CD8-positive, alpha-beta memory T cell (primary cell): ENCODE data around the gene DYNLL1. TPM values are rescaled to one million over a fixed set of nuclear protein-coding genes. Genes with fewer than 3 reads are reported as not detected.

Source experiments
- CTCF ChIA-PET: fragments of 350-600 bp; sonication (Branson Sonifier 250); formaldehyde crosslinking; loops from one replicate; lab custom pipeline; 2021; ENCODE audit warnings: antibody characterized with exemption; lab: Charles Lee
- POLR2A ChIA-PET: fragments of 350-600 bp; sonication (Branson Sonifier 250); formaldehyde crosslinking; loops from one replicate; lab custom pipeline; 2021; ENCODE audit warnings: antibody characterized with exemption; lab: Charles Lee
- DNase-seq, 5 donors: peaks; one replicate each; pipeline versions ENCODE4 v3.0.0 to v3.0.0-alpha.2; 2020 to 2022; ENCODE audit warnings: mixed read lengths in 1 of 5
- H3K27ac ChIP-seq: one replicate; pipeline ENCODE4 v1.7.0; 2013; ENCODE audit warnings: low read depth, mild to moderate bottlenecking, low read length, moderate library complexity
- H3K27me3 ChIP-seq: 2 replicates; pipeline ENCODE4 v1.7.0; 2013; ENCODE audit warnings: low read length, mild to moderate bottlenecking; ENCODE audit not compliant: insufficient read depth, poor library complexity, severe bottlenecking
- H3K36me3 ChIP-seq: 2 replicates; pipeline ENCODE4 v1.7.0; 2013; ENCODE audit warnings: mild to moderate bottlenecking, low read length, moderate library complexity; ENCODE audit not compliant: insufficient read depth
- H3K4me1 ChIP-seq: 2 replicates; pipeline ENCODE4 v1.7.0; 2013; ENCODE audit warnings: mild to moderate bottlenecking, low read length, moderate library complexity; ENCODE audit not compliant: insufficient read depth
- H3K4me3 ChIP-seq: 2 replicates; pipeline ENCODE4 v1.7.0; 2013; ENCODE audit warnings: mild to moderate bottlenecking, low read length
- H3K9me3 ChIP-seq: 2 replicates; pipeline ENCODE4 v1.7.0; 2013; ENCODE audit warnings: mild to moderate bottlenecking, low read length
- H3K27ac Mint-ChIP-seq, 8 donors: one replicate each; pipeline ENCODE4 v1.8.0; 2020 to 2021; ENCODE audit warnings: mixed read lengths in 8 of 8, mild to moderate bottlenecking in 6 of 8, inconsistent platforms in 3 of 8, moderate library complexity in 3 of 8
- H3K27me3 Mint-ChIP-seq, 2 donors: one replicate each; pipeline ENCODE4 v1.8.0; 2020 to 2021; ENCODE audit warnings: mixed read lengths in 2 of 2, mild to moderate bottlenecking in 1 of 2, moderate library complexity in 1 of 2
- H3K36me3 Mint-ChIP-seq, 3 donors: one replicate each; pipeline ENCODE4 v1.8.0; 2020 to 2021; ENCODE audit warnings: mixed read lengths in 3 of 3, inconsistent platforms in 1 of 3, mild to moderate bottlenecking in 1 of 3
- H3K4me1 Mint-ChIP-seq, 3 donors: one replicate each; pipeline ENCODE4 v1.8.0; 2020 to 2021; ENCODE audit warnings: mixed read lengths in 3 of 3, inconsistent platforms in 1 of 3, mild to moderate bottlenecking in 1 of 3
- H3K4me3 Mint-ChIP-seq, 7 donors: one replicate each; pipeline ENCODE4 v1.8.0; 2020 to 2021; ENCODE audit warnings: mixed read lengths in 7 of 7, mild to moderate bottlenecking in 6 of 7, moderate library complexity in 4 of 7, inconsistent platforms in 2 of 7
- H3K9me3 Mint-ChIP-seq, 5 donors: one replicate each; pipeline ENCODE4 v1.8.0; 2020 to 2022; ENCODE audit warnings: mixed read lengths in 5 of 5, mild to moderate bottlenecking in 3 of 5, moderate library complexity in 2 of 5, inconsistent platforms in 1 of 5
- polyA plus RNA-seq: library from polyadenylated mRNA; unstranded; fragments of 300-500 nt; fragmentation: Illumina TruSeq; gene quantifications from one replicate; pipeline ENCODE4 v1.2.3, GENCODE V29; 2021
- total RNA-seq, 2 experiments: library from RNA; stranded (reverse); gene quantifications; one replicate each; pipeline ENCODE4 v1.2.3, GENCODE V29; 2021

Gene DYNLL1
- total and polyA plus RNA-seq, 3 experiments from 2014 or later: 288 to 304 (median 296) TPM

DNA sequence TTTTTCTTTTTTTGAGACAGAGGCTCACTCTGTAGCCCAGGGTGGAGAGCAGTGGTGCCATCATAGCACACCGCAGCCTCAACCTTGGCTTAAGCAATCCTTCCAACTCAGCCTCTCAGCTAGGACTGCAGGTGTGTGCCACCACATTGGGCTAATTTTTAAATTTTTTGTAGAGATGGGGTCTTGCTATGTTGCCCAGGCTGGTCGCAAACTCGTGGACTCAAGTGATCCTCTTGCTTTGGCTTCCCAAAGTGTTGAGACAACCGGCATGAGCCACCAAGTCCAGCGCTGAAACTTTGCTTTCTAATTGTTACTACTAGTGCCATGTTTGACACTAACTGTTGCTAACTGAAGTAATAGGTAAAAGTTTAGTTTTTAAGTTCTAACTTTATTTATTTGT is 46.3 kb downstream of the DYNLL1 start:
- Histone ChIP-seq H3K9me3 (no peaks in the 10 kb centered on the region), H3K4me1 (peaks cover 55% of the 10 kb centered on the region), H3K27me3 (no peaks in the 10 kb centered on the region), H3K36me3 (peaks cover 17% of the 10 kb centered on the region), H3K27ac (no peak overlapping the region), H3K4me3 (no peak overlapping the region)
- DNase-seq: no peak
- Mint-ChIP-seq H3K36me3 (peaks cover 0 to 57% (median 12%) of the 10 kb centered on the region in 3 donors), H3K9me3 (no peaks in the 10 kb centered on the region), H3K4me1 (peaks cover 52 to 78% (median 56%) of the 10 kb centered on the region in 3 donors), H3K27ac (no peak overlapping the region), H3K27me3 (no peaks in the 10 kb centered on the region), H3K4me3 (no peak overlapping the region)
- ChIA-PET CTCF (interaction anchor here (0.8 kb wide), 1 partner anchor 10 kb away, joined by 3 read pairs; no protein-coding TSS in a partner anchor), POLR2A (no interaction called here)

DNA sequence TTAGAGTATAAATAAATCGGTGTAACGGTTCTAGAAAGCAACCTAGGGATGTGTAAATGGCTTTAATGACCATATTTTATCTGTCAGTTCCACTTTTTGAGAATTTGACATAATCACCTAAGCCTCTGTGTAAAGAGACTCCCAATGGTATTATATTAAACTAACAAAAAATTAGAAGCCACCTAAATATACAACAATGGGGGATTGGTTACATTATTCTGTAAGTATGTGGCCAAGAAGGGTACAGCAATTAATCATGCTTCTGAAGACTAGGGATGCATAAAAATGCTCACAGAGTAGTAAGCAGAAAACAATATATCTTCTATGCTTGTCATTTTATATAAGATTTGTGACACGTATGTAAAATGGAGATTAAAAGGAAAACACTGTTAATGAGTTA is 48.8 kb downstream of the DYNLL1 start:
- no peak for DNase-seq
- no peak overlapping the region for H3K4me3 ChIP-seq
- H3K9me3 Mint-ChIP-seq: no peaks in the 10 kb centered on the region
- H3K9me3 ChIP-seq: no peaks in the 10 kb centered on the region
- peak overlapping the region in 1 of 8 donors; percentile 47 for H3K27ac Mint-ChIP-seq
- peaks cover 27 to 53% (median 31%) of the 10 kb centered on the region in 3 donors for H3K4me1 Mint-ChIP-seq
- ChIA-PET CTCF (no interaction called here), POLR2A (no interaction called here)
- H3K27ac ChIP-seq: no peak overlapping the region
- H3K27me3 Mint-ChIP-seq: no peaks in the 10 kb centered on the region
- no peak overlapping the region for H3K4me3 Mint-ChIP-seq
- H3K4me1 ChIP-seq: peaks cover 34% of the 10 kb centered on the region
- H3K36me3 Mint-ChIP-seq: peaks cover 0 to 36% (median 6%) of the 10 kb centered on the region in 3 donors
- H3K36me3 ChIP-seq: peaks cover 32% of the 10 kb centered on the region
- H3K27me3 ChIP-seq: no peaks in the 10 kb centered on the region

DNA sequence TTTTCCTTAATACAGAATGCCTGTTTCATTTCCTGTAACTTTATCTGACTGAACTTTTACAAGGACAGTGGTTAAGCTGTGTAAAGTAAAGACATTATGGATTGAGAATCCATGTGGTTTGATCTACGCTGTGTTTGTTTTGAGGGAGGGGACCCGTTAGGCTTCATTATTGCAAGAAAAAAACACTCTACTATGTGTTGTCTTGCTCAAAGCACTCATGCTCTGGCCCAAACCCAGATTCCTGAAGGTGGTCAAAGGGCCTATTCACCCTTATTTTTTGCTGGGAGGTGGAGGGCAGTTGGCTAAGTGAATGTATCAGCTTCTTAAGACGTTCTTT is 50.1 kb downstream of the DYNLL1 start:
- H3K27ac ChIP-seq: no peak overlapping the region
- H3K9me3 ChIP-seq: no peaks in the 10 kb centered on the region
- peaks cover 17 to 41% (median 23%) of the 10 kb centered on the region in 3 donors for H3K4me1 Mint-ChIP-seq
- POLR2A ChIA-PET: no interaction called here
- peaks cover 0 to 29% (median 4%) of the 10 kb centered on the region in 3 donors for H3K36me3 Mint-ChIP-seq
- H3K27me3 Mint-ChIP-seq: no peaks in the 10 kb centered on the region
- no peaks in the 10 kb centered on the region for H3K27me3 ChIP-seq
- peaks cover 32% of the 10 kb centered on the region for H3K36me3 ChIP-seq
- H3K4me3 ChIP-seq: no peak overlapping the region
- peaks cover 24% of the 10 kb centered on the region for H3K4me1 ChIP-seq
- CTCF ChIA-PET: no interaction called here
- DNase-seq: no peak
- H3K9me3 Mint-ChIP-seq: no peaks in the 10 kb centered on the region
- no peak overlapping the region for H3K4me3 Mint-ChIP-seq
- H3K27ac Mint-ChIP-seq: peak overlapping the region in 3 of 8 donors; percentile 6 to 76 (median 20)

Other genes starting within 250 kb of the DYNLL1 start
- 10 to 100 TPM; 33.7 to 35.9 TPM for gene PXN, start 230.4 kb upstream of the DYNLL1 start, total RNA-seq
- 146 TPM for gene PXN, start 230.4 kb upstream of the DYNLL1 start, polyA plus RNA-seq
- 1,000 to 10,000 TPM; 1,831 to 1,935 TPM for gene RNU4-2, start 204.2 kb upstream of the DYNLL1 start, total RNA-seq
- gene RNU4-2, start 204.2 kb upstream of the DYNLL1 start, polyA plus RNA-seq: 44.9 TPM
- 100 to 1,000 TPM; 628 to 678 TPM for gene RNU4-1, start 202.9 kb upstream of the DYNLL1 start, total RNA-seq
- gene RNU4-1, start 202.9 kb upstream of the DYNLL1 start, polyA plus RNA-seq: not detected
- gene SIRT4, start 193.8 kb upstream of the DYNLL1 start, total RNA-seq: 1 to 10 TPM; 1.8 to 1.9 TPM
- 0.68 TPM for gene SIRT4, start 193.8 kb upstream of the DYNLL1 start, polyA plus RNA-seq
- gene PLA2G1B, start 168.3 kb upstream of the DYNLL1 start, total RNA-seq: not detected
- gene PLA2G1B, start 168.3 kb upstream of the DYNLL1 start, polyA plus RNA-seq: not detected
- under 1 TPM; 0.22 TPM for gene MSI1, start 126.9 kb upstream of the DYNLL1 start, total RNA-seq
- gene MSI1, start 126.9 kb upstream of the DYNLL1 start, polyA plus RNA-seq: not detected
- gene COX6A1, start 58.0 kb upstream of the DYNLL1 start, total RNA-seq: 100 to 1,000 TPM; 475 TPM
- 785 TPM for gene COX6A1, start 58.0 kb upstream of the DYNLL1 start, polyA plus RNA-seq
- 10 to 100 TPM; 87.0 to 88.1 TPM for gene TRIAP1, start 49.7 kb upstream of the DYNLL1 start, total RNA-seq
- gene TRIAP1, start 49.7 kb upstream of the DYNLL1 start, polyA plus RNA-seq: 51.6 TPM
- 10 to 100 TPM; 28.6 to 30.6 TPM for gene GATC, start 49.7 kb upstream of the DYNLL1 start, total RNA-seq
- gene GATC, start 49.7 kb upstream of the DYNLL1 start, polyA plus RNA-seq: 29.8 TPM
- 100 to 1,000 TPM; 269 to 272 TPM for gene SRSF9, start 26.4 kb upstream of the DYNLL1 start, total RNA-seq
- gene SRSF9, start 26.4 kb upstream of the DYNLL1 start, polyA plus RNA-seq: 214 TPM
- 10 to 100 TPM; 37.5 to 39.0 TPM for gene COQ5, start 33.0 kb downstream of the DYNLL1 start, total RNA-seq
- gene COQ5, start 33.0 kb downstream of the DYNLL1 start, polyA plus RNA-seq: 39.7 TPM
- gene RNF10, start 38.2 kb downstream of the DYNLL1 start, total RNA-seq: 100 to 1,000 TPM; 173 to 205 TPM
- 134 TPM for gene RNF10, start 38.2 kb downstream of the DYNLL1 start, polyA plus RNA-seq
- 10 to 100 TPM; 77.9 to 83.1 TPM for gene POP5, start 85.3 kb downstream of the DYNLL1 start, total RNA-seq
- 101 TPM for gene POP5, start 85.3 kb downstream of the DYNLL1 start, polyA plus RNA-seq
- gene CABP1, start 144.5 kb downstream of the DYNLL1 start, total RNA-seq: under 1 TPM; 0.13 to 0.18 TPM
- not detected for gene CABP1, start 144.5 kb downstream of the DYNLL1 start, polyA plus RNA-seq
- 100 to 1,000 TPM; 130 to 143 TPM for gene MLEC, start 191.0 kb downstream of the DYNLL1 start, total RNA-seq
- 74.9 TPM for gene MLEC, start 191.0 kb downstream of the DYNLL1 start, polyA plus RNA-seq
- gene UNC119B, start 214.3 kb downstream of the DYNLL1 start, total RNA-seq: 10 to 100 TPM; 29.8 to 30.5 TPM
- gene UNC119B, start 214.3 kb downstream of the DYNLL1 start, polyA plus RNA-seq: 8.8 TPM
- 10 to 100 TPM; 11.2 to 12.1 TPM for gene ACADS, start 229.7 kb downstream of the DYNLL1 start, total RNA-seq
- gene ACADS, start 229.7 kb downstream of the DYNLL1 start, polyA plus RNA-seq: 19.7 TPM